ENCODE data around the gene ARMC5. TPM values are rescaled to one million over a fixed set of nuclear protein-coding genes. Genes with fewer than 3 reads are reported as not detected.

Gene ARMC5
- total RNA-seq, 1 donor from 2014 or later = 11.5 TPM

DNA sequence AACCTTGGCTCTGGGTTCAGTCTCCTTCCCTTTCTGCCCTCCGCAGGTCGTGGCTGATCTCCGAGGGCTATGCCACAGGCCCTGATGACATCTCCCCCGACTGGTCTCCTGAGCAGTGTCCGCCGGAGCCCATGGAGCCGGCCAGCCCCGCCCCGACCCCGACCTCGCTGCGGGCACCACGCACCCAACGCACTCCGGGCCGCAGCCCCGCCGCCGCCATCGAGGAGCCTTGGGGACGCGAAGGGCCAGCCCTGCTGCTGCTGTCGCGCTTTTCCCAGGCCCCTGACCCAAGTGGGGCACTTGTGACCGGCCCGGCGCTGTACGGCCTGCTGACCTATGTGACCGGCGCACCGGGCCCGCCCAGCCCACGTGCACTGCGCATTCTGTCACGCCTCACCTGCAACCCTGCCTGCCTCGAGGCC lies 5.1 kb downstream of the ARMC5 start:
- Mint-ChIP-seq H3K4me1 (ENCODE audit: low read depth, unreplicated experiment) (peaks cover 4% of the 10 kb centered on the region), H3K4me3 (ENCODE audit: unreplicated experiment) (no peak overlapping the region), H3K27me3 (ENCODE audit: low read depth, unreplicated experiment) (no peaks in the 10 kb centered on the region), H3K36me3 (ENCODE audit: low read depth, unreplicated experiment) (peaks cover 10% of the 10 kb centered on the region), H3K9me3 (ENCODE audit: unreplicated experiment) (peaks cover 3% of the 10 kb centered on the region), H3K27ac (ENCODE audit: unreplicated experiment) (no peak overlapping the region)
- no peaks in the 10 kb centered on the region for H3K27me3 ChIP-seq (ENCODE audit: insufficient read depth, low read length)
- no peak overlapping the region for H3K4me2 ChIP-seq (ENCODE audit: low read length)
- H3K9me3 ChIP-seq (ENCODE audit: insufficient read depth, low read depth, low read length) = no peaks in the 10 kb centered on the region
- peaks cover 4% of the 10 kb centered on the region for H3K36me3 ChIP-seq (ENCODE audit: insufficient read depth, low read length)
- no peak overlapping the region for H3K27ac ChIP-seq (ENCODE audit: low read depth, low read length)
- no peak overlapping the region for H3K9ac ChIP-seq (ENCODE audit: low read length)
- FAIRE-seq = no peak
- DNase-seq (ENCODE audit: low read depth) = no peak
- H3K79me2 ChIP-seq (ENCODE audit: insufficient read depth, low read length) = peaks cover 13% of the 10 kb centered on the region
- no peaks in the 10 kb centered on the region for H4K20me1 ChIP-seq (ENCODE audit: insufficient read depth, low read length)
- H3K4me1 ChIP-seq (ENCODE audit: insufficient read depth, low read length) = peaks cover 12% of the 10 kb centered on the region
- H3K4me3 ChIP-seq (ENCODE audit: insufficient read depth, low read depth, low read length) = no peak overlapping the region
- TF ChIP-seq, protein P1, sequence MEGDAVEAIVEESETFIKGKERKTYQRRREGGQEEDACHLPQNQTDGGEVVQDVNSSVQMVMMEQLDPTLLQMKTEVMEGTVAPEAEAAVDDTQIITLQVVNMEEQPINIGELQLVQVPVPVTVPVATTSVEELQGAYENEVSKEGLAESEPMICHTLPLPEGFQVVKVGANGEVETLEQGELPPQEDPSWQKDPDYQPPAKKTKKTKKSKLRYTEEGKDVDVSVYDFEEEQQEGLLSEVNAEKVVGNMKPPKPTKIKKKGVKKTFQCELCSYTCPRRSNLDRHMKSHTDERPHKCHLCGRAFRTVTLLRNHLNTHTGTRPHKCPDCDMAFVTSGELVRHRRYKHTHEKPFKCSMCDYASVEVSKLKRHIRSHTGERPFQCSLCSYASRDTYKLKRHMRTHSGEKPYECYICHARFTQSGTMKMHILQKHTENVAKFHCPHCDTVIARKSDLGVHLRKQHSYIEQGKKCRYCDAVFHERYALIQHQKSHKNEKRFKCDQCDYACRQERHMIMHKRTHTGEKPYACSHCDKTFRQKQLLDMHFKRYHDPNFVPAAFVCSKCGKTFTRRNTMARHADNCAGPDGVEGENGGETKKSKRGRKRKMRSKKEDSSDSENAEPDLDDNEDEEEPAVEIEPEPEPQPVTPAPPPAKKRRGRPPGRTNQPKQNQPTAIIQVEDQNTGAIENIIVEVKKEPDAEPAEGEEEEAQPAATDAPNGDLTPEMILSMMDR (IDR thresholded peaks at IDR 0.05; ENCODE audit: insufficient read depth, low read depth, low read length) = no peak
- no peak for TF ChIP-seq EZH2 (IDR thresholded peaks at IDR 0.05; ENCODE audit: insufficient read depth, low read length)
- no peak overlapping the region for H2AFZ ChIP-seq (ENCODE audit: low read depth, low read length)

DNA sequence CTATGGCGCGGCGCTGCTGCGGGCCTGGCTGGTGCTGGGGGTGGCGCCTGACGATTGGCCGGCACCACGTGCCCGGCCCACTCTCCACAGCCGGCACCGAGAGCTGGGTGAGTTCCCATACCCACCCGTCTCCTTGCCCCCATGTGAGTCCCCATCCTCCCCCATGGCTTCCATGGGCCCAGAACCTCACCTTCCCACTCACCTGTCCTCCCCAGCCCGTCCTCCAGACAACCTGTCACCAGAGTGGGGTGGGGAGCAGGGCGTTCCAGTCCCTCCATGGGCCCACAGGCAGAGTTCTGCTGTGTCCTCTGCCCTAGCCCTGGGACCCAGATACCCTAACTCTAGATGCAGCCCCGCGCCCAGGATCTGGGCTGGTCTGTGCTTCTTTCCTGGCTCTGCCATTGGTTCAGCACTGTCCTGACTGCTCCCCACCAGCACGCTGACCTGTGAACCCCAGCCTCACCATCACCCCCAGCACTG lies 5.5 kb downstream of the ARMC5 start:
- Histone ChIP-seq H3K79me2 (ENCODE audit: insufficient read depth, low read length) (peaks cover 13% of the 10 kb centered on the region), H3K27ac (ENCODE audit: low read depth, low read length) (no peak overlapping the region), H4K20me1 (ENCODE audit: insufficient read depth, low read length) (no peaks in the 10 kb centered on the region), H3K9me3 (ENCODE audit: insufficient read depth, low read depth, low read length) (no peaks in the 10 kb centered on the region), H3K4me2 (ENCODE audit: low read length) (no peak overlapping the region), H3K4me3 (ENCODE audit: insufficient read depth, low read depth, low read length) (no peak overlapping the region), H3K4me1 (ENCODE audit: insufficient read depth, low read length) (peaks cover 12% of the 10 kb centered on the region), H3K9ac (ENCODE audit: low read length) (no peak overlapping the region), H2AFZ (ENCODE audit: low read depth, low read length) (no peak overlapping the region), H3K36me3 (ENCODE audit: insufficient read depth, low read length) (peaks cover 4% of the 10 kb centered on the region), H3K27me3 (ENCODE audit: insufficient read depth, low read length) (no peaks in the 10 kb centered on the region)
- H3K9me3 Mint-ChIP-seq (ENCODE audit: unreplicated experiment) = peaks cover 3% of the 10 kb centered on the region
- no peak overlapping the region for H3K27ac Mint-ChIP-seq (ENCODE audit: unreplicated experiment)
- FAIRE-seq (no peak), DNase-seq (ENCODE audit: low read depth) (no peak)
- peaks cover 4% of the 10 kb centered on the region for H3K4me1 Mint-ChIP-seq (ENCODE audit: low read depth, unreplicated experiment)
- no peaks in the 10 kb centered on the region for H3K27me3 Mint-ChIP-seq (ENCODE audit: low read depth, unreplicated experiment)
- H3K36me3 Mint-ChIP-seq (ENCODE audit: low read depth, unreplicated experiment) = peaks cover 10% of the 10 kb centered on the region
- TF ChIP-seq EZH2 (IDR thresholded peaks at IDR 0.05; ENCODE audit: insufficient read depth, low read length) = no peak
- TF ChIP-seq, protein P1 (IDR thresholded peaks at IDR 0.05; ENCODE audit: insufficient read depth, low read depth, low read length) = no peak
- H3K4me3 Mint-ChIP-seq (ENCODE audit: unreplicated experiment) = no peak overlapping the region

DNA sequence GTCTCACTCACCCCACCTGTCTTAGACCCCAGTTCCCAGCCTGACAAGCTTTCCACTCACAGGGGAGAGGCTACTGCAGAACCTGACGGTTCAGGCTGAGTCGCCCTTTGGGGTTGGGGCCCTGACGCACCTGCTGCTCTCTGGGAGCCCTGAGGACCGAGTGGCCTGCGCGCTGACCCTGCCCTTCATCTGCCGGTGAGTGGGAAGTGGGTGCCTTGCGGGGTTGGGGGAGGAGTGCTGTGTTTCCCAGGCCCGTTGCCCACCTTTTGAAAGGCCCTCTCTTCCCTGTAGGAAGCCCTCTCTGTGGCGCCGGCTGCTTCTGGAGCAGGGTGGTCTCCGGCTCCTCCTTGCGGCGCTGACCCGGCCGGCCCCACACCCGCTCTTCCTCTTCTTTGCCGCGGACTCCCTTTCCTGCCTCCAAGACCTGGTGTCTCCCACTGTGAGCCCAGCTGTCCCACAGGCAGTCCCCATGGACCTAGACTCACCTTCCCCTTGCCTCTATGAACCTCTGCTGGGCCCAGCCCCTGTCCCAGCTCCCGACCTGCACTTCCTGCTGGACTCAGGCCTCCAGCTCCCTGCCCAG lies 6.6 kb downstream of the ARMC5 start:
- H3K9me3 ChIP-seq (ENCODE audit: insufficient read depth, low read depth, low read length) = no peaks in the 10 kb centered on the region
- peaks cover 3% of the 10 kb centered on the region for H3K9me3 Mint-ChIP-seq (ENCODE audit: unreplicated experiment)
- H3K4me1 Mint-ChIP-seq (ENCODE audit: low read depth, unreplicated experiment) = peaks cover 4% of the 10 kb centered on the region
- peaks cover 4% of the 10 kb centered on the region for H3K36me3 ChIP-seq (ENCODE audit: insufficient read depth, low read length)
- peaks cover 7% of the 10 kb centered on the region for H3K4me1 ChIP-seq (ENCODE audit: insufficient read depth, low read length)
- H3K27me3 ChIP-seq (ENCODE audit: insufficient read depth, low read length) = no peaks in the 10 kb centered on the region
- peaks cover 12% of the 10 kb centered on the region for H3K79me2 ChIP-seq (ENCODE audit: insufficient read depth, low read length)
- H3K27me3 Mint-ChIP-seq (ENCODE audit: low read depth, unreplicated experiment) = no peaks in the 10 kb centered on the region
- no peak overlapping the region for H2AFZ ChIP-seq (ENCODE audit: low read depth, low read length)
- no peak overlapping the region for H3K4me2 ChIP-seq (ENCODE audit: low read length)
- no peak overlapping the region for H3K9ac ChIP-seq (ENCODE audit: low read length)
- H3K36me3 Mint-ChIP-seq (ENCODE audit: low read depth, unreplicated experiment) = peaks cover 10% of the 10 kb centered on the region
- TF ChIP-seq, protein P1 (IDR thresholded peaks at IDR 0.05; ENCODE audit: insufficient read depth, low read depth, low read length) = no peak
- no peak for TF ChIP-seq EZH2 (IDR thresholded peaks at IDR 0.05; ENCODE audit: insufficient read depth, low read length)
- no peak for DNase-seq (ENCODE audit: low read depth)
- H3K4me3 Mint-ChIP-seq (ENCODE audit: unreplicated experiment) = peak overlapping the region; percentile 58
- H4K20me1 ChIP-seq (ENCODE audit: insufficient read depth, low read length) = no peaks in the 10 kb centered on the region
- no peak overlapping the region for H3K27ac ChIP-seq (ENCODE audit: low read depth, low read length)
- H3K4me3 ChIP-seq (ENCODE audit: insufficient read depth, low read depth, low read length) = no peak overlapping the region
- H3K27ac Mint-ChIP-seq (ENCODE audit: unreplicated experiment) = peak overlapping the region; percentile 41
- no peak for FAIRE-seq
